Nucleus accumbens (tissue), 56 donors: ENCODE measurements around the gene HOXB1.

Experiments
- DNase-seq, 56 donors: peaks; one replicate each; lab custom pipeline; 2025; lab: John Stamatoyannopoulos, UW

HOXB1 gene

GRCh38 chr17:48568499-48569239, 37.9 kb upstream of the HOXB1 start:
- DNase-seq, result no peak

GRCh38 chr17:48567646-48568354, 37.0 kb upstream of the HOXB1 start:
- no peak for DNase-seq

- no peak for DNase-seq
Observed at GRCh38 chr17:48567209-48567608, 36.4 kb upstream of the HOXB1 start.

- DNase-seq, result no peak
Observed at GRCh38 chr17:48566717-48567116, 35.9 kb upstream of the HOXB1 start.

- DNase-seq, result no peak
Observed at GRCh38 chr17:48565925-48566710, 35.3 kb upstream of the HOXB1 start.

- DNase-seq, result no peak
Observed at GRCh38 chr17:48565022-48565554, 34.3 kb upstream of the HOXB1 start.

GRCh38 chr17:48564188-48565021, 33.6 kb upstream of the HOXB1 start:
- no peak for DNase-seq

- no peak for DNase-seq
Observed at GRCh38 chr17:48563867-48564187, 33.0 kb upstream of the HOXB1 start.

GRCh38 chr17:48563385-48563838, 32.6 kb upstream of the HOXB1 start:
- DNase-seq, result no peak

- DNase-seq, result no peak
Observed at GRCh38 chr17:48562934-48563333, 32.1 kb upstream of the HOXB1 start.

GRCh38 chr17:48561884-48562810, 31.3 kb upstream of the HOXB1 start:
- DNase-seq, result no peak

- no peak for DNase-seq
Observed at GRCh38 chr17:48559840-48560817, 29.3 kb upstream of the HOXB1 start.

- no peak for DNase-seq
Observed at GRCh38 chr17:48559122-48559839, 28.5 kb upstream of the HOXB1 start.

GRCh38 chr17:48558831-48559121, 28.0 kb upstream of the HOXB1 start:
- DNase-seq, result no peak

GRCh38 chr17:48558057-48558830, 27.4 kb upstream of the HOXB1 start:
- no peak for DNase-seq

GRCh38 chr17:48556576-48557401, 26.0 kb upstream of the HOXB1 start:
- DNase-seq, result no peak
